ENCODE measurements around the gene GCNA. TPM values are rescaled to one million over a fixed set of nuclear protein-coding genes. Genes with fewer than 3 reads are reported as not detected.
A peak's percentile ranks its signal among the peaks of the same experiment; 100 is the strongest.

The GCNA gene
- total RNA-seq, 2 experiments from 2014 or later, result 2.1 to 4.2 TPM

DNA sequence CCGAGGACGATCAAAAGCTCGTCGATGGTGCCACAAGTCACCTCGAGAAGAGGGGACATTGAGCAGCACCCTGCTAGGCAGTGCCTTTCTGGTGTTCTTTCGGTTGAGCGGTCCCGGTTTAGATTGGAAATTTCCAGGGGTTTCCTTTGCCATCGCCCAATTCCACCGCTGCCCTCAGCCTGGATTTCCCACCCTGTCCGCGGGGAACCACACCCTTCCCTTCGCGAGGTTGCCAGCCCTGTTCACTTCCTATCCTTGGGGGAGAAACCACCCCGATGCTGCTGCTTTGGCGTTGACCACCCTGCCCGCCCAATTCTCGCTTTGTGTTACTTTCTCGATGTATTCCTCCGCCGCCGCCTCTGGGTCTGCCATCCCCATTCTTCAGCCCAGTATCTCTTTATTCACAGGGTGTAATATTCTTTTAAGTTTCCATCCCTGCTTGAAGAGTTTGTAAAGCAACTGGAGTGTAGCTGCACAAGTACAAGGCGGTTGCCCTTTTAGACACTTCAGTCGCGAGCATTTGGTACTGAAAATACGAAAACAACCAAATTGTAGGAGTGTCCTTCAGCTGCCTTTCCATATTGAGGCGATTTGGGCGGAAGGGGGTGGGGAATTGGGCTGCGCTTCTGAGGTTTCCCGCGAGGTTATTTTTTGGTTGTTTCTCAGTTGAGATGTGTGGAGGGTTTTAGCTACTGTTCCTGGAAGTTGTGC lies 44.2 kb upstream of the GCNA start:
- Histone ChIP-seq H4K20me1 (ENCODE audit: insufficient read depth, low read length) (peaks cover 22% of the 10 kb centered on the region), H3K79me2 (ENCODE audit: insufficient read depth, low read depth, low read length) (peaks cover 61% of the 10 kb centered on the region), H2AFZ (ENCODE audit: low read length) (no peak overlapping the region), H3K9me3 (ENCODE audit: low read length) (no peaks in the 10 kb centered on the region), H3K9me2 (ENCODE audit: insufficient read depth, low read length) (no peaks in the 10 kb centered on the region), H3K4me1 (ENCODE audit: insufficient read depth, low read length, poor library complexity, severe bottlenecking) (peaks cover 34% of the 10 kb centered on the region), H3K4me3 (ENCODE audit: low read depth, low read length, poor library complexity, severe bottlenecking) (peak overlapping the region; percentile 78), H3K4me2 (ENCODE audit: low read length) (peak overlapping the region; percentile 94), H3K27ac (ENCODE audit: low read depth, low read length, poor library complexity, severe bottlenecking) (peak overlapping the region; percentile 75), H3K36me3 (ENCODE audit: insufficient read depth, low read length) (peaks cover 47% of the 10 kb centered on the region)
- ChIA-PET POLR2A (interaction anchor here (0.7 to 2.9 kb wide), 7 partner anchors 9 to 238 kb away, joined by 3 to 13 read pairs (median 4); partner anchors contain the start of gene TAF1), CTCF (ENCODE audit: unreplicated experiment) (interaction anchor here (0.5 kb wide), 1 partner anchor 168 kb away, joined by 3 read pairs; no protein-coding TSS in a partner anchor)
- TF ChIP-seq CTCF (conservative IDR thresholded peaks at IDR 0.05; ENCODE audit: low read length) (no peak), EZH2phosphoT487 (IDR thresholded peaks at IDR 0.05; ENCODE audit: borderline replicate concordance, low read depth, low read length) (no peak)
- intact Hi-C loops (cut with micrococcal nuclease; ENCODE audit: unreplicated experiment), result loop anchor here (1.0 to 2.0 kb wide), 3 partner anchors 7 to 465 kb away; partner anchors contain the start of genes SNX12 and TAF1
- DNase-seq (ENCODE audit: low spot score), result peak; percentile 70
- BruUV-seq (replicated peaks), result no TSS peak

DNA sequence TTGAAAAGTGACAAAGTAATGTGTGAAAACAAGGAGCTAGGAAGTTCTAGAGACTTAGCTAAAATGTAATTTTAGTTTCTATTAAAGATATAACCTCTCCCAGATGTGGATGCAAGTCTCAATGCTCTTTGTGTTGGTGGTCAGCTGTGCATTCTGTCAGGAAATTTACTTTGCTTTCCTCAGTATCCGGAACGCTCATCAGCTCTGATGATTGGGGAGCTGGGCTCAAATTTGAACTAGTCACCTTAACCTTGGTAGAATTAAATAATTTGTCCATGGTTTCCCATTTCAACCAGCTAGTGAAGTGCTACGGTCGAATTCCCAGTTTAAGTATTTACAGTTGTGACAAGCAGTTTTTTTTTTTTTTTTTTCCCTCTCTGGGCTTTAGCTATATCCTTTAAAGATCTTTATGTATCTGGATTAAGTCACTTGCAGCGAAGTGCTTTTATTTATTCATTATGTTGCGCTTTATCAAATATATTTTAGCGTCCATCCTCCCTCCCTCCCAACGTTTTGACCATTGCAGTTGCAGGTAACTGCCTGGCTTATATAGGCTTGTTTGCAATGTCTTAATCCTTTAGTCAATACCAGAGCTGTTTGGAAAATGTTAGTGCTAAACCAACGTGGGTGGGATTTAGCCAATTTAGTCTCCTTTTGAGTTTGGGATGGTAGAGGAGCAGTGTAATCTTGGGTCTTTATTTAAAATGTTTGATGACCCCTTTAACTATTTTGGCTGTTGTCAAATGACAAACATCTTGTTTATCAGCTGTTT lies 43.3 kb upstream of the GCNA start:
- Histone ChIP-seq H3K4me2 (ENCODE audit: low read length) (peak overlapping the region; percentile 94), H3K4me3 (ENCODE audit: low read depth, low read length, poor library complexity, severe bottlenecking) (peak overlapping the region; percentile 78), H3K27ac (ENCODE audit: low read depth, low read length, poor library complexity, severe bottlenecking) (peak overlapping the region; percentile 75), H3K36me3 (ENCODE audit: insufficient read depth, low read length) (peaks cover 57% of the 10 kb centered on the region), H3K9me3 (ENCODE audit: low read length) (no peaks in the 10 kb centered on the region), H3K4me1 (ENCODE audit: insufficient read depth, low read length, poor library complexity, severe bottlenecking) (peaks cover 43% of the 10 kb centered on the region), H2AFZ (ENCODE audit: low read length) (no peak overlapping the region), H4K20me1 (ENCODE audit: insufficient read depth, low read length) (peaks cover 32% of the 10 kb centered on the region), H3K79me2 (ENCODE audit: insufficient read depth, low read depth, low read length) (peaks cover 71% of the 10 kb centered on the region), H3K9me2 (ENCODE audit: insufficient read depth, low read length) (no peaks in the 10 kb centered on the region)
- intact Hi-C loops (cut with micrococcal nuclease; ENCODE audit: unreplicated experiment), result no loop called here
- ChIA-PET CTCF (ENCODE audit: unreplicated experiment) (interaction anchor here (0.5 kb wide), 1 partner anchor 169 kb away, joined by 3 read pairs; no protein-coding TSS in a partner anchor), POLR2A (interaction anchor here (0.5 to 2.9 kb wide), 6 partner anchors 8 to 339 kb away, joined by 3 to 13 read pairs (median 3); no protein-coding TSS in a partner anchor)
- BruUV-seq (replicated peaks), result no TSS peak
- DNase-seq (ENCODE audit: low spot score), result no peak
- TF ChIP-seq CTCF (conservative IDR thresholded peaks at IDR 0.05; ENCODE audit: low read length), result no peak
- TF ChIP-seq EZH2phosphoT487 (IDR thresholded peaks at IDR 0.05; ENCODE audit: borderline replicate concordance, low read depth, low read length), result no peak
